Fibroblast of pulmonary artery (primary cell): ENCODE measurements around the gene NPAS3.
A peak's percentile ranks its signal among the peaks of the same experiment; 100 is the strongest.

ENCODE experiments used
- DNase-seq: peaks from one replicate; pipeline ENCODE4 v3.0.0-alpha.2; 2010; ENCODE audit warnings: low read depth
- H3K4me3 ChIP-seq: replicated peaks from 2 replicates; pipeline ENCODE4 v1.5.1; 2011; ENCODE audit warnings: low read depth, mild to moderate bottlenecking, control low read depth, low read length, moderate library complexity
- CTCF ChIP-seq: IDR thresholded peaks from 2 replicates; pipeline ENCODE4 v1.5.1; 2011; ENCODE audit warnings: mild to moderate bottlenecking, control low read depth, low read length, inconsistent platforms; ENCODE audit errors: missing control alignments

NPAS3 gene

GRCh38 chr14:33014710-33015109 is 76.0 kb downstream of the NPAS3 start:
- DNase-seq: no peak
- TF ChIP-seq CTCF: no peak
- no peak overlapping the region for H3K4me3 ChIP-seq

GRCh38 chr14:33016613-33017012 is 77.9 kb downstream of the NPAS3 start:
- DNase-seq: no peak
- H3K4me3 ChIP-seq: no peak overlapping the region
- no peak for TF ChIP-seq CTCF

- DNase-seq: no peak
- H3K4me3 ChIP-seq: no peak overlapping the region
- TF ChIP-seq CTCF: no peak
Measured at GRCh38 chr14:33017016-33017415, 78.3 kb downstream of the NPAS3 start.

- DNase-seq: no peak
- TF ChIP-seq CTCF: no peak
- no peak overlapping the region for H3K4me3 ChIP-seq
Measured at GRCh38 chr14:33019346-33019745, 80.7 kb downstream of the NPAS3 start.

GRCh38 chr14:33026850-33027430 is 88.3 kb downstream of the NPAS3 start:
- peak; percentile 4 for DNase-seq
- no peak overlapping the region for H3K4me3 ChIP-seq
- TF ChIP-seq CTCF: no peak

- no peak for TF ChIP-seq CTCF
- no peak for DNase-seq
- H3K4me3 ChIP-seq: no peak overlapping the region
Measured at GRCh38 chr14:33029511-33029910, 90.8 kb downstream of the NPAS3 start.

- TF ChIP-seq CTCF: no peak
- H3K4me3 ChIP-seq: no peak overlapping the region
- DNase-seq: no peak
Measured at GRCh38 chr14:33030386-33030785, 91.7 kb downstream of the NPAS3 start.
